ES-I3 (cell line): ENCODE results near the gene OR5H6.
"Not testable (repeated sequence)": the region's sequence is repeated elsewhere in the genome, so short reads cannot be mapped to it uniquely, and the experiment has no call there.

Experiments
- H3K36me3 ChIP-seq: 2 replicates; pipeline ENCODE4 v1.6.1; 2013; ENCODE audit warnings: mild to moderate bottlenecking, low read length, control low read depth, moderate library complexity; ENCODE audit not compliant: insufficient read depth
- H3K4me1 ChIP-seq: 2 replicates; pipeline ENCODE4 v1.6.1; 2013; ENCODE audit warnings: mild to moderate bottlenecking, control low read depth, low read length; ENCODE audit not compliant: insufficient read depth
- H3K9ac ChIP-seq: 2 replicates; pipeline ENCODE4 v1.6.1; 2013; ENCODE audit warnings: low read depth, mild to moderate bottlenecking, low read length, moderate library complexity
- H3K9me3 ChIP-seq: 2 replicates; pipeline ENCODE4 v1.6.1; 2013; ENCODE audit warnings: mild to moderate bottlenecking, low read length, moderate library complexity; ENCODE audit not compliant: control insufficient read depth, insufficient read depth

Gene OR5H6

GRCh38 chr3:98263944-98264343, at the start of gene OR5H6:
OR5H6 (plus strand) TSS chr3:98264244; CDS start chr3:98264333, 89 bp downstream.
- H3K36me3 ChIP-seq, result no peaks in the 10 kb centered on the region
- no peaks in the 10 kb centered on the region; the same call in 1 of the 2 replicates for H3K9me3 ChIP-seq
- H3K9ac ChIP-seq, result no peak within 1 kb of the TSS

GRCh38 chr3:98215051-98215450, 49.0 kb upstream of the OR5H6 start:
- peaks cover 10% of the 10 kb centered on the region for H3K4me1 ChIP-seq
- no peaks in the 10 kb centered on the region for H3K36me3 ChIP-seq
- no peak overlapping the region for H3K9ac ChIP-seq
- H3K9me3 ChIP-seq, result no peaks in the 10 kb centered on the region

More at GRCh38 chr3:98263944-98264343, at the start of gene OR5H6:
- no peaks in the 10 kb centered on the region for H3K4me1 ChIP-seq

- H3K9me3 ChIP-seq, result no peaks in the 10 kb centered on the region
- H3K4me1 ChIP-seq, result no peaks in the 10 kb centered on the region
- no peaks in the 10 kb centered on the region for H3K36me3 ChIP-seq
These were observed 40.0 kb upstream of the OR5H6 start for GRCh38 chr3:98223907-98224672.

GRCh38 chr3:98232489-98232888, 31.6 kb upstream of the OR5H6 start:
- no peaks in the 10 kb centered on the region for H3K36me3 ChIP-seq
- no peaks in the 10 kb centered on the region for H3K4me1 ChIP-seq
- no peak overlapping the region for H3K9ac ChIP-seq
- no peaks in the 10 kb centered on the region for H3K9me3 ChIP-seq

More at GRCh38 chr3:98223907-98224672, 40.0 kb upstream of the OR5H6 start:
- no peak overlapping the region for H3K9ac ChIP-seq

GRCh38 chr3:98233468-98233867, 30.6 kb upstream of the OR5H6 start:
- Histone ChIP-seq H3K9ac (no peak overlapping the region), H3K9me3 (no peaks in the 10 kb centered on the region), H3K4me1 (no peaks in the 10 kb centered on the region), H3K36me3 (no peaks in the 10 kb centered on the region)

GRCh38 chr3:98240131-98240530, 23.9 kb upstream of the OR5H6 start:
- Histone ChIP-seq H3K9ac (no peak overlapping the region), H3K36me3 (no peaks in the 10 kb centered on the region), H3K4me1 (peaks cover 26% of the 10 kb centered on the region), H3K9me3 (no peaks in the 10 kb centered on the region)

- Histone ChIP-seq H3K9me3 (no peaks in the 10 kb centered on the region), H3K36me3 (no peaks in the 10 kb centered on the region), H3K4me1 (peaks cover 26% of the 10 kb centered on the region), H3K9ac (no peak overlapping the region)
These were observed 21.9 kb upstream of the OR5H6 start for GRCh38 chr3:98242155-98242554.

GRCh38 chr3:98243843-98244242, 20.2 kb upstream of the OR5H6 start:
- Histone ChIP-seq H3K36me3 (no peaks in the 10 kb centered on the region), H3K9me3 (no peaks in the 10 kb centered on the region), H3K9ac (no peak overlapping the region), H3K4me1 (peaks cover 26% of the 10 kb centered on the region)

GRCh38 chr3:98246142-98246541, 17.9 kb upstream of the OR5H6 start:
- Histone ChIP-seq H3K36me3 (no peaks in the 10 kb centered on the region), H3K9ac (no peak overlapping the region), H3K9me3 (no peaks in the 10 kb centered on the region; the same call in 1 of the 2 replicates), H3K4me1 (peaks cover 16% of the 10 kb centered on the region; the same call in 1 of the 2 replicates)

- not testable (repeated sequence) for H3K36me3 ChIP-seq, H3K9ac ChIP-seq, H3K9me3 ChIP-seq, H3K4me1 ChIP-seq
These were observed 8.0 kb upstream of the OR5H6 start for GRCh38 chr3:98256026-98256425.

GRCh38 chr3:98259707-98260106, 4.3 kb upstream of the OR5H6 start:
- Histone ChIP-seq H3K36me3 (no peaks in the 10 kb centered on the region), H3K4me1 (no peaks in the 10 kb centered on the region; the same call in 1 of the 2 replicates), H3K9ac (no peak overlapping the region), H3K9me3 (no peaks in the 10 kb centered on the region; the same call in none of the 2 replicates)

- H3K9ac ChIP-seq, result no peak overlapping the region
- no peaks in the 10 kb centered on the region; the same call in 1 of the 2 replicates for H3K4me1 ChIP-seq
- no peaks in the 10 kb centered on the region; the same call in 1 of the 2 replicates for H3K9me3 ChIP-seq
- H3K36me3 ChIP-seq, result no peaks in the 10 kb centered on the region
These were observed 2.0 kb upstream of the OR5H6 start for GRCh38 chr3:98262046-98262445.

- Histone ChIP-seq H3K9me3 (peaks cover 6% of the 10 kb centered on the region), H3K9ac (no peak overlapping the region), H3K4me1 (no peaks in the 10 kb centered on the region), H3K36me3 (no peaks in the 10 kb centered on the region)
These were observed 5.8 kb downstream of the OR5H6 start for GRCh38 chr3:98269846-98270245.

GRCh38 chr3:98272126-98272525, 8.1 kb downstream of the OR5H6 start:
- Histone ChIP-seq H3K9ac (no peak overlapping the region), H3K9me3 (peaks cover 6% of the 10 kb centered on the region), H3K4me1 (no peaks in the 10 kb centered on the region), H3K36me3 (no peaks in the 10 kb centered on the region)

- Histone ChIP-seq H3K9ac (no peak overlapping the region), H3K9me3 (peaks cover 6% of the 10 kb centered on the region), H3K4me1 (peaks cover 3% of the 10 kb centered on the region; the same call in 1 of the 2 replicates), H3K36me3 (no peaks in the 10 kb centered on the region)
These were observed 10.9 kb downstream of the OR5H6 start for GRCh38 chr3:98274914-98275313.
